ENCODE measurements around the gene DMRTB1.

- no peak for TF ChIP-seq EZH2 (IDR thresholded peaks at IDR 0.05; ENCODE audit: low read length, unreplicated experiment)
- TF ChIP-seq, protein P1, sequence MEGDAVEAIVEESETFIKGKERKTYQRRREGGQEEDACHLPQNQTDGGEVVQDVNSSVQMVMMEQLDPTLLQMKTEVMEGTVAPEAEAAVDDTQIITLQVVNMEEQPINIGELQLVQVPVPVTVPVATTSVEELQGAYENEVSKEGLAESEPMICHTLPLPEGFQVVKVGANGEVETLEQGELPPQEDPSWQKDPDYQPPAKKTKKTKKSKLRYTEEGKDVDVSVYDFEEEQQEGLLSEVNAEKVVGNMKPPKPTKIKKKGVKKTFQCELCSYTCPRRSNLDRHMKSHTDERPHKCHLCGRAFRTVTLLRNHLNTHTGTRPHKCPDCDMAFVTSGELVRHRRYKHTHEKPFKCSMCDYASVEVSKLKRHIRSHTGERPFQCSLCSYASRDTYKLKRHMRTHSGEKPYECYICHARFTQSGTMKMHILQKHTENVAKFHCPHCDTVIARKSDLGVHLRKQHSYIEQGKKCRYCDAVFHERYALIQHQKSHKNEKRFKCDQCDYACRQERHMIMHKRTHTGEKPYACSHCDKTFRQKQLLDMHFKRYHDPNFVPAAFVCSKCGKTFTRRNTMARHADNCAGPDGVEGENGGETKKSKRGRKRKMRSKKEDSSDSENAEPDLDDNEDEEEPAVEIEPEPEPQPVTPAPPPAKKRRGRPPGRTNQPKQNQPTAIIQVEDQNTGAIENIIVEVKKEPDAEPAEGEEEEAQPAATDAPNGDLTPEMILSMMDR (conservative IDR thresholded peaks at IDR 0.05; ENCODE audit: low read depth, low read length) = no peak
Measured at GRCh38 chr1:53500204-53501064, 41.2 kb downstream of the DMRTB1 start.

Measured in PC-3 (cell line).